ENCODE measurements around the gene PLCD4. TPM values are rescaled to one million over a fixed set of nuclear protein-coding genes. Genes with fewer than 3 reads are reported as not detected.
A peak's percentile ranks its signal among the peaks of the same experiment; 100 is the strongest.

The PLCD4 gene
- total and polyA plus RNA-seq, 2 of the 8 experiments (the other 6 are each of a cell fraction or from before 2014, with no cell fraction given) = 0.21 to 0.50 TPM

GRCh38 chr2:218567797-218568189, 39.9 kb upstream of the PLCD4 start (continued):
- TF ChIP-seq ATF2 (IDR thresholded peaks at IDR 0.05; ENCODE audit: low read length) = no peak
- no peak for TF ChIP-seq USF2 (IDR thresholded peaks at IDR 0.05; ENCODE audit: low read length)
- peak; percentile 6 for TF ChIP-seq ASH2L (IDR thresholded peaks at IDR 0.05; ENCODE audit: low read length)
- no peak for TF ChIP-seq E2F6 (IDR thresholded peaks at IDR 0.05)
- no peak for TF ChIP-seq MAFK (IDR thresholded peaks at IDR 0.05; ENCODE audit: low read depth, low read length)
- TF ChIP-seq TCF12 (IDR thresholded peaks at IDR 0.05; ENCODE audit: low read depth, low read length) = no peak
- peak; percentile 69 for TF ChIP-seq SAP30 (IDR thresholded peaks at IDR 0.05; ENCODE audit: insufficient read depth, insufficient replicate concordance, low read length)
- no peak for TF ChIP-seq NRF1 (IDR thresholded peaks at IDR 0.05; ENCODE audit: low read depth, low read length)
- no peak for TF ChIP-seq KDM1A (IDR thresholded peaks at IDR 0.05; ENCODE audit: borderline replicate concordance, low read length)
- no peak for TF ChIP-seq TEAD4 (IDR thresholded peaks at IDR 0.05; ENCODE audit: low read depth, low read length)
- no peak for TF ChIP-seq JUND (IDR thresholded peaks at IDR 0.05; ENCODE audit: low read length)
- no peak for TF ChIP-seq SIRT6 (IDR thresholded peaks at IDR 0.05; ENCODE audit: low read length)
